ENCODE results near the gene SPECC1.
"Not testable (repeated sequence)": the region's sequence is repeated elsewhere in the genome, so short reads cannot be mapped to it uniquely, and the experiment has no call there.

SPECC1 gene

DNA sequence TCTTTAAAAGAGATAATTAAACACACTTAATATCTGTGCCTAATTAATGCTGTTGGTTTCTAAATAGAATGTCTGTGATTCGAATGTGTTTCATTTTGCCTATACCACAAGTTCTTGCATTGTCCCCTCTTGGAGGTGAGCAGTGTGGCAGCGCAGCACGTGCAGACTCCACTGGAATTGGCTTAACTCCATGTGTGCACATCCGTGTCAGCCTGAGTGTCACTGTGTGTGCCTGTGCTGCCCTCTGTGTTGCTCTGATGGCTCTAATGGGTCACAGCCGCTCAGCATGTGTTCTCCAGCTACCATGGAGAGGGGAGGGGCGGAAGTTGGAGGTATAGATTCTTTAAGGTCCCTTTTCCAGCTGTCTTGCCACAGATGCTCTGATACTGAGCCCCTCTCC lies 226.6 kb downstream of the SPECC1 start:
- DNase-seq (ENCODE audit: low read depth in 1 of 2, low spot score in 1 of 2) = no peak
- Histone ChIP-seq H3K27me3 (ENCODE audit: insufficient read depth, poor library complexity, severe bottlenecking) (no peaks in the 10 kb centered on the region), H3K4me3 (replicated peaks; ENCODE audit: insufficient read depth, low read length) (no peak overlapping the region), H3K27ac (replicated peaks) (no peak overlapping the region)
- TF ChIP-seq GABPA (IDR thresholded peaks at IDR 0.05; ENCODE audit: low read depth) = no peak
- TF ChIP-seq, protein P1, sequence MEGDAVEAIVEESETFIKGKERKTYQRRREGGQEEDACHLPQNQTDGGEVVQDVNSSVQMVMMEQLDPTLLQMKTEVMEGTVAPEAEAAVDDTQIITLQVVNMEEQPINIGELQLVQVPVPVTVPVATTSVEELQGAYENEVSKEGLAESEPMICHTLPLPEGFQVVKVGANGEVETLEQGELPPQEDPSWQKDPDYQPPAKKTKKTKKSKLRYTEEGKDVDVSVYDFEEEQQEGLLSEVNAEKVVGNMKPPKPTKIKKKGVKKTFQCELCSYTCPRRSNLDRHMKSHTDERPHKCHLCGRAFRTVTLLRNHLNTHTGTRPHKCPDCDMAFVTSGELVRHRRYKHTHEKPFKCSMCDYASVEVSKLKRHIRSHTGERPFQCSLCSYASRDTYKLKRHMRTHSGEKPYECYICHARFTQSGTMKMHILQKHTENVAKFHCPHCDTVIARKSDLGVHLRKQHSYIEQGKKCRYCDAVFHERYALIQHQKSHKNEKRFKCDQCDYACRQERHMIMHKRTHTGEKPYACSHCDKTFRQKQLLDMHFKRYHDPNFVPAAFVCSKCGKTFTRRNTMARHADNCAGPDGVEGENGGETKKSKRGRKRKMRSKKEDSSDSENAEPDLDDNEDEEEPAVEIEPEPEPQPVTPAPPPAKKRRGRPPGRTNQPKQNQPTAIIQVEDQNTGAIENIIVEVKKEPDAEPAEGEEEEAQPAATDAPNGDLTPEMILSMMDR (IDR thresholded peaks at IDR 0.05; ENCODE audit: insufficient read depth, low read length) = no peak
- TF ChIP-seq, protein P2, sequence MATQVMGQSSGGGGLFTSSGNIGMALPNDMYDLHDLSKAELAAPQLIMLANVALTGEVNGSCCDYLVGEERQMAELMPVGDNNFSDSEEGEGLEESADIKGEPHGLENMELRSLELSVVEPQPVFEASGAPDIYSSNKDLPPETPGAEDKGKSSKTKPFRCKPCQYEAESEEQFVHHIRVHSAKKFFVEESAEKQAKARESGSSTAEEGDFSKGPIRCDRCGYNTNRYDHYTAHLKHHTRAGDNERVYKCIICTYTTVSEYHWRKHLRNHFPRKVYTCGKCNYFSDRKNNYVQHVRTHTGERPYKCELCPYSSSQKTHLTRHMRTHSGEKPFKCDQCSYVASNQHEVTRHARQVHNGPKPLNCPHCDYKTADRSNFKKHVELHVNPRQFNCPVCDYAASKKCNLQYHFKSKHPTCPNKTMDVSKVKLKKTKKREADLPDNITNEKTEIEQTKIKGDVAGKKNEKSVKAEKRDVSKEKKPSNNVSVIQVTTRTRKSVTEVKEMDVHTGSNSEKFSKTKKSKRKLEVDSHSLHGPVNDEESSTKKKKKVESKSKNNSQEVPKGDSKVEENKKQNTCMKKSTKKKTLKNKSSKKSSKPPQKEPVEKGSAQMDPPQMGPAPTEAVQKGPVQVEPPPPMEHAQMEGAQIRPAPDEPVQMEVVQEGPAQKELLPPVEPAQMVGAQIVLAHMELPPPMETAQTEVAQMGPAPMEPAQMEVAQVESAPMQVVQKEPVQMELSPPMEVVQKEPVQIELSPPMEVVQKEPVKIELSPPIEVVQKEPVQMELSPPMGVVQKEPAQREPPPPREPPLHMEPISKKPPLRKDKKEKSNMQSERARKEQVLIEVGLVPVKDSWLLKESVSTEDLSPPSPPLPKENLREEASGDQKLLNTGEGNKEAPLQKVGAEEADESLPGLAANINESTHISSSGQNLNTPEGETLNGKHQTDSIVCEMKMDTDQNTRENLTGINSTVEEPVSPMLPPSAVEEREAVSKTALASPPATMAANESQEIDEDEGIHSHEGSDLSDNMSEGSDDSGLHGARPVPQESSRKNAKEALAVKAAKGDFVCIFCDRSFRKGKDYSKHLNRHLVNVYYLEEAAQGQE (IDR thresholded peaks at IDR 0.05; ENCODE audit: insufficient replicate concordance, low read depth) = no peak
- no peak for TF ChIP-seq POLR2AphosphoS5 (IDR thresholded peaks at IDR 0.05; ENCODE audit: low read depth)
- no peak for TF ChIP-seq SPI1 (IDR thresholded peaks at IDR 0.05; ENCODE audit: borderline replicate concordance, low read depth)

DNA sequence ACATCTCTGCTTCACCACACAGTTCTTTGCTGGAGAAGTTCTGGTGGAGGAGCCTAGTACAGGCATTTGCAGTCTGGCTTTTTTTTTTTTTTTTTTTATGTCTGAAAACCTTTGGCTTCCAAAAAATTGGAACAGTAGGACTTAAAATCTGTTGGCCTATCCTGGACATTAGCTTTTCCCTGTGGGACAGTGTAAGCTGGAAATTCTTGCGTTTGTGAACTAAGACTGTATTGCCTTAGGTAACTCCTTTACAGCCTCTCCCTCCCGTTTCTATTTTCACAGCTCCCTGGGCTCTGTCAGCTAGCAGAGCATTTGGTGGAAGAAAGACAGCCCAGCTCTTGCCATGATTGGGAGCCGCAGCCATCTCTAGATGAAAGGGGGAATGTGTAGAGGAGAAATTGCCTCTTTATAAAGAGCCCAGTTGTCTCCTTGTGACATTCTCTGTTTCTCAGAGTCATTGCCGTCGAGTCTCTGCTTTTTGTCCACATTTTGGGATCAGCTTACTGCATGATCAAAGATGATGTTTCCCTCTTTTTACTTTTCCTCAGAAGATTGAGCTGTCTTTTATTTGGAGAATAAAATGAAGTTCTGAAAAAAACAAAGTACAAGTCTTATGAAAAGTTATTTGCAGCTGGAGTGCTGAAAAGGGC lies 227.5 kb downstream of the SPECC1 start:
- Histone ChIP-seq H3K27me3 (ENCODE audit: insufficient read depth, poor library complexity, severe bottlenecking) (no peaks in the 10 kb centered on the region), H3K27ac (replicated peaks) (no peak overlapping the region), H3K4me3 (replicated peaks; ENCODE audit: insufficient read depth, low read length) (no peak overlapping the region)
- TF ChIP-seq, protein P1 (IDR thresholded peaks at IDR 0.05; ENCODE audit: insufficient read depth, low read length) = no peak
- no peak for TF ChIP-seq GABPA (IDR thresholded peaks at IDR 0.05; ENCODE audit: low read depth)
- no peak for TF ChIP-seq SPI1 (IDR thresholded peaks at IDR 0.05; ENCODE audit: borderline replicate concordance, low read depth)
- TF ChIP-seq, protein P2 (IDR thresholded peaks at IDR 0.05; ENCODE audit: insufficient replicate concordance, low read depth) = no peak
- no peak for TF ChIP-seq POLR2AphosphoS5 (IDR thresholded peaks at IDR 0.05; ENCODE audit: low read depth)
- no peak for DNase-seq (ENCODE audit: low read depth in 1 of 2, low spot score in 1 of 2)

DNA sequence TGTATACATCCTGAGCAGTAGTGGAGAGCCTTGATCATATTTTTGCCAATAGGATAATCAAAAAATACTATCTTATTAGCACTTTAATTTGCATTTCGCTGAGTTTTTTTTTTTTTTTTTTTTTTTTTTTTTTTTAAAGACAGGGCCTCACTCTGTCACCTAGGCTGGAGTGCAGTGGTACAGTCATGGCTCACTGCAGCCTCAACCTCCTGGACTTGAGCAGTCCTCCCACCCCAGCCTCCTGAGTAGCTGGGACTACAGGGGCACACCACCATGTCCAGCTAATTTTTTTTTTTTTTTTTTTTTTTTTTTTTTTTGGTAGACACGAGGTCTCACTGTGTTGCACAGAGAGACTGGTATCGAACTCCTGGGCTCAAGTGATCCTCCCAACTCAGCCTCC lies 230.6 kb downstream of the SPECC1 start:
- H3K4me3 ChIP-seq (replicated peaks; ENCODE audit: insufficient read depth, low read length); H3K27ac ChIP-seq (replicated peaks); H3K27me3 ChIP-seq (ENCODE audit: insufficient read depth, poor library complexity, severe bottlenecking); DNase-seq (ENCODE audit: low read depth in 1 of 2, low spot score in 1 of 2): not testable (repeated sequence)

DNA sequence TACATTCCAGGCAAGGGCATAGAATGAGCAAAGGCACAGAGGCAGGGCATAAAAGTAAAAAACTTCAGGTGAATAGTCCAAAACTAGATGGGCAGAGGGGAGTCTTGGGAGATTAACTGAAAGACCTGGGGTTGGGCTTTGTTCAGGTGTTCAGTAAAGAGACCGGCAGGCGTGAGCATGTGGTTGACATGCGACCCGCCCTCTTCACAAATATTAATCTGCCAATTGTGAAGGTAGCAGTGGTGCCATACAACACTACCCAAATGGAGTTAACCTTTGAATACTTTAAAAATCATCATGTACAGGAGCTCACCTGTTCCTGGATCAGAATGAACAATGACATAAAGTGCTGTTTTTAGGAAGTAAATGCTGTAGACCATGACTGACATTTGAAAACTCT lies 232.7 kb downstream of the SPECC1 start:
- Histone ChIP-seq H3K4me3 (replicated peaks; ENCODE audit: insufficient read depth, low read length) (no peak overlapping the region), H3K27ac (replicated peaks) (no peak overlapping the region), H3K27me3 (ENCODE audit: insufficient read depth, poor library complexity, severe bottlenecking) (no peaks in the 10 kb centered on the region)
- no peak for DNase-seq (ENCODE audit: low read depth in 1 of 2, low spot score in 1 of 2)
- TF ChIP-seq POLR2AphosphoS5 (IDR thresholded peaks at IDR 0.05; ENCODE audit: low read depth) (no peak), SPI1 (IDR thresholded peaks at IDR 0.05; ENCODE audit: borderline replicate concordance, low read depth) (no peak), GABPA (IDR thresholded peaks at IDR 0.05; ENCODE audit: low read depth) (no peak)
- TF ChIP-seq, protein P2 (IDR thresholded peaks at IDR 0.05; ENCODE audit: insufficient replicate concordance, low read depth) = no peak
- TF ChIP-seq, protein P1 (IDR thresholded peaks at IDR 0.05; ENCODE audit: insufficient read depth, low read length) = no peak

Data from HL-60 (cell line).